ENCODE results near the gene SLC25A34. TPM values are rescaled to one million over a fixed set of nuclear protein-coding genes. Genes with fewer than 3 reads are reported as not detected.

The SLC25A34 gene
- 0.42 and 0.44 TPM in 2 replicates for polyA plus RNA-seq (2013)

DNA sequence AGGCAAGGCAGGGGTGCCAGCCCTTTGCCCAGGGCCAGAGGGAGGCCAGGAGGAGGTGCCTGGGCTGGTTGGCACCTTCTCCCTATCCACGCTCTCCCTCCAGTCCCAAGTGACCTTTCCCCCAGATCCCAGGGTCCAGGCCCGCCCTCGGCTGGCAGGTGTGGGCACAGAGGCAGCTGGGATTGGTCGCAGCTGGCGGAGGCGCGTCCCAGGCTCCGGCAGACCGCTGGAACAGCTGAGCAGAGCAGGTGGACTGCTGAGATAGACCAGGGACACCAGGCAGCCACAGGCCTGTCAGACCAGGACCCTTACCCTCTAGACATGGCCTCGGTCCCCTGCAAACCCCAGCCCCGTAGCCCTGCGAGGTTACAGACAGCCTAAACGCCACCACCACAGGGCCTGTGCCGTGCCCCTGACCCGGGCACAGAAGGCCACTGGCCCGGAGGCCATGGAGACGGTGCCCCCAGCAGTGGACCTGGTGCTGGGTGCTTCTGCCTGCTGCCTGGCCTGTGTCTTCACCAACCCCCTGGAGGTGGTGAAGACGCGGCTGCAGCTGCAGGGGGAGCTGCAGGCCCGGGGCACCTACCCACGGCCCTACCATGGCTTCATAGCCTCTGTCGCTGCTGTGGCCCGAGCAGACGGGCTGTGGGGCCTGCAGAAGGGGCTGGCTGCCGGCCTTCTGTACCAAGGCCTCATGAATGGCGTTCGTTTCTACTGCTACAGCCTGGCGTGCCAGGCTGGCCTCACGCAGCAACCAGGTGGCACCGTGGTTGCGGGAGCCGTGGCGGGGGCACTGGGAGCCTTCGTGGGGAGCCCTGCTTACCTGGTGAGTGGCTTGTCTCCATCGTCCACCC lies at the start of gene SLC25A34:
TSS of gene SLC25A34 (plus strand) at position 221 of the 854 bp plus-strand sequence. CDS start at position 449, 228 bp downstream.
- H3K27ac ChIP-seq (ENCODE audit: low read depth, low read length), result no peak within 1 kb of the TSS
- no peak within 1 kb of the TSS for H3K4me3 ChIP-seq (ENCODE audit: low read depth, low read length)
- peak within 1 kb of the TSS; percentile 23 for H3K18ac ChIP-seq (ENCODE audit: low read length)
- peak within 1 kb of the TSS; percentile 13 for H2BK120ac ChIP-seq (ENCODE audit: insufficient read depth, low read length, poor library complexity)
- no peak within 1 kb of the TSS for H4K8ac ChIP-seq (ENCODE audit: low read depth, low read length)
- no peak within 1 kb of the TSS for H2AFZ ChIP-seq (ENCODE audit: insufficient read depth, low read length, poor library complexity)
- peak within 1 kb of the TSS; percentile 9 for H3K14ac ChIP-seq (ENCODE audit: low read length)
- no CpG with 5 or more reads among the region's 35 CpGs for WGBS (ENCODE audit: extremely low coverage, insufficient coverage, insufficient read length)
- H3K36me3 ChIP-seq (ENCODE audit: control insufficient read depth in 1 of 2, insufficient read depth in 2 of 2, low read length in 2 of 2), result peaks cover 31 to 35% of the 10 kb centered on the region in 2 experiments
- H3K23ac ChIP-seq (ENCODE audit: low read length), result no peak within 1 kb of the TSS
- H2BK12ac ChIP-seq (ENCODE audit: low read length), result peak within 1 kb of the TSS; percentile 16
- H3K9me3 ChIP-seq (ENCODE audit: insufficient read depth, low read depth, low read length), result peaks cover 2% of the 10 kb centered on the region
- H3K4me1 ChIP-seq (ENCODE audit: control insufficient read depth in 1 of 2, insufficient read depth in 2 of 2, low read length in 2 of 2), result peaks cover 20 to 23% of the 10 kb centered on the region in 2 experiments
- H3K27me3 ChIP-seq (ENCODE audit: insufficient read depth, low read length), result no peaks in the 10 kb centered on the region
- peak; percentile 42 to 63 for DNase-seq
- peak within 1 kb of the TSS; percentile 3 for H2BK5ac ChIP-seq (ENCODE audit: low read depth, low read length, poor library complexity)
- peak within 1 kb of the TSS; percentile 11 for H4K91ac ChIP-seq (ENCODE audit: low read depth, low read length)
- H3K4ac ChIP-seq (ENCODE audit: low read depth, low read length), result no peak within 1 kb of the TSS
- H3K4me2 ChIP-seq (ENCODE audit: low read length), result no peak within 1 kb of the TSS
- no peaks in the 10 kb centered on the region for H3K79me2 ChIP-seq (ENCODE audit: control insufficient read depth, insufficient read depth, low read length, poor library complexity)
- no peak within 1 kb of the TSS for H4K12ac ChIP-seq (ENCODE audit: low read depth, low read length)
- no peak within 1 kb of the TSS for H3K9ac ChIP-seq (ENCODE audit: low read length)
- peaks cover 9% of the 10 kb centered on the region for H3K79me1 ChIP-seq (ENCODE audit: low read length)
- peak within 1 kb of the TSS; percentile 32 for H2AK5ac ChIP-seq (ENCODE audit: low read length)

GRCh38 chr1:15687446-15687845 lies 48.6 kb upstream of the SLC25A34 start:
- Histone ChIP-seq H4K91ac (ENCODE audit: low read depth, low read length) (no peak overlapping the region), H4K8ac (ENCODE audit: low read depth, low read length) (no peak overlapping the region)

GRCh38 chr1:15690317-15690716 lies 45.7 kb upstream of the SLC25A34 start:
- Histone ChIP-seq H4K8ac (ENCODE audit: low read depth, low read length) (no peak overlapping the region), H2BK12ac (ENCODE audit: low read length) (no peak overlapping the region), H3K14ac (ENCODE audit: low read length) (no peak overlapping the region), H2BK120ac (ENCODE audit: insufficient read depth, low read length, poor library complexity) (no peak overlapping the region), H3K79me2 (ENCODE audit: control insufficient read depth, insufficient read depth, low read length, poor library complexity) (peaks cover 12% of the 10 kb centered on the region), H2AK5ac (ENCODE audit: low read length) (no peak overlapping the region), H3K27ac (ENCODE audit: low read depth, low read length) (no peak overlapping the region), H3K4ac (ENCODE audit: low read depth, low read length) (no peak overlapping the region), H3K18ac (ENCODE audit: low read length) (no peak overlapping the region), H2AFZ (ENCODE audit: insufficient read depth, low read length, poor library complexity) (no peak overlapping the region), H3K36me3 (ENCODE audit: control insufficient read depth in 1 of 2, insufficient read depth in 2 of 2, low read length in 2 of 2) (peaks cover 2 to 10% of the 10 kb centered on the region in 2 experiments), H3K4me3 (ENCODE audit: low read depth, low read length) (no peak overlapping the region), H3K23ac (ENCODE audit: low read length) (no peak overlapping the region), H4K12ac (ENCODE audit: low read depth, low read length) (no peak overlapping the region), H3K9me3 (ENCODE audit: insufficient read depth, low read depth, low read length) (no peaks in the 10 kb centered on the region), H3K9ac (ENCODE audit: low read length) (no peak overlapping the region), H3K79me1 (ENCODE audit: low read length) (no peaks in the 10 kb centered on the region), H4K91ac (ENCODE audit: low read depth, low read length) (no peak overlapping the region), H3K4me1 (ENCODE audit: control insufficient read depth in 1 of 2, insufficient read depth in 2 of 2, low read length in 2 of 2) (peaks cover 0 to 2% of the 10 kb centered on the region in 2 experiments), H2BK5ac (ENCODE audit: low read depth, low read length, poor library complexity) (no peak overlapping the region), H3K27me3 (ENCODE audit: insufficient read depth, low read length) (no peaks in the 10 kb centered on the region), H3K4me2 (ENCODE audit: low read length) (no peak overlapping the region)
- DNase-seq, result no peak
- WGBS (ENCODE audit: extremely low coverage, insufficient coverage, insufficient read length), result no CpG with 5 or more reads among the region's 6 CpGs

More at GRCh38 chr1:15687446-15687845, 48.6 kb upstream of the SLC25A34 start:
- no CpG with 5 or more reads among the region's 2 CpGs for WGBS (ENCODE audit: extremely low coverage, insufficient coverage, insufficient read length)
- Histone ChIP-seq H3K4me1 (ENCODE audit: control insufficient read depth in 1 of 2, insufficient read depth in 2 of 2, low read length in 2 of 2) (peaks cover 11 to 14% of the 10 kb centered on the region in 2 experiments), H2BK120ac (ENCODE audit: insufficient read depth, low read length, poor library complexity) (no peak overlapping the region), H3K4ac (ENCODE audit: low read depth, low read length) (no peak overlapping the region), H2BK5ac (ENCODE audit: low read depth, low read length, poor library complexity) (no peak overlapping the region), H3K27me3 (ENCODE audit: insufficient read depth, low read length) (no peaks in the 10 kb centered on the region), H3K4me3 (ENCODE audit: low read depth, low read length) (no peak overlapping the region), H3K18ac (ENCODE audit: low read length) (no peak overlapping the region), H3K14ac (ENCODE audit: low read length) (no peak overlapping the region), H3K27ac (ENCODE audit: low read depth, low read length) (no peak overlapping the region), H2BK12ac (ENCODE audit: low read length) (no peak overlapping the region), H2AK5ac (ENCODE audit: low read length) (no peak overlapping the region), H3K4me2 (ENCODE audit: low read length) (no peak overlapping the region), H4K12ac (ENCODE audit: low read depth, low read length) (no peak overlapping the region), H3K9ac (ENCODE audit: low read length) (no peak overlapping the region), H3K79me2 (ENCODE audit: control insufficient read depth, insufficient read depth, low read length, poor library complexity) (peaks cover 16% of the 10 kb centered on the region), H3K9me3 (ENCODE audit: insufficient read depth, low read depth, low read length) (no peaks in the 10 kb centered on the region), H3K23ac (ENCODE audit: low read length) (no peak overlapping the region), H3K79me1 (ENCODE audit: low read length) (peaks cover 15% of the 10 kb centered on the region), H3K36me3 (ENCODE audit: control insufficient read depth in 1 of 2, insufficient read depth in 2 of 2, low read length in 2 of 2) (peaks cover 2 to 4% of the 10 kb centered on the region in 2 experiments), H2AFZ (ENCODE audit: insufficient read depth, low read length, poor library complexity) (no peak overlapping the region)
- no peak for DNase-seq

GRCh38 chr1:15691434-15692032 lies 44.5 kb upstream of the SLC25A34 start:
- H4K91ac ChIP-seq (ENCODE audit: low read depth, low read length), result no peak overlapping the region
- peaks cover 0 to 2% of the 10 kb centered on the region in 2 experiments for H3K4me1 ChIP-seq (ENCODE audit: control insufficient read depth in 1 of 2, insufficient read depth in 2 of 2, low read length in 2 of 2)
- H2AK5ac ChIP-seq (ENCODE audit: low read length), result no peak overlapping the region
- no peak for DNase-seq
- no peak overlapping the region for H3K9ac ChIP-seq (ENCODE audit: low read length)
- H3K4me3 ChIP-seq (ENCODE audit: low read depth, low read length), result no peak overlapping the region
- WGBS (ENCODE audit: extremely low coverage, insufficient coverage, insufficient read length), result no CpG with 5 or more reads among the region's 11 CpGs
- no peak overlapping the region for H2BK12ac ChIP-seq (ENCODE audit: low read length)
- no peak overlapping the region for H3K27ac ChIP-seq (ENCODE audit: low read depth, low read length)
- H4K8ac ChIP-seq (ENCODE audit: low read depth, low read length), result no peak overlapping the region
- H2AFZ ChIP-seq (ENCODE audit: insufficient read depth, low read length, poor library complexity), result no peak overlapping the region
- no peaks in the 10 kb centered on the region for H3K79me1 ChIP-seq (ENCODE audit: low read length)
- no peak overlapping the region for H3K4me2 ChIP-seq (ENCODE audit: low read length)
- H2BK120ac ChIP-seq (ENCODE audit: insufficient read depth, low read length, poor library complexity), result no peak overlapping the region
- peak overlapping the region; percentile 61 for H3K18ac ChIP-seq (ENCODE audit: low read length)
- peak overlapping the region; percentile 78 for H4K12ac ChIP-seq (ENCODE audit: low read depth, low read length)
- H2BK5ac ChIP-seq (ENCODE audit: low read depth, low read length, poor library complexity), result no peak overlapping the region
- peak overlapping the region; percentile 76 for H3K4ac ChIP-seq (ENCODE audit: low read depth, low read length)
- H3K36me3 ChIP-seq (ENCODE audit: control insufficient read depth in 1 of 2, insufficient read depth in 2 of 2, low read length in 2 of 2), result peaks cover 4 to 10% of the 10 kb centered on the region in 2 experiments
- H3K14ac ChIP-seq (ENCODE audit: low read length), result no peak overlapping the region
- H3K9me3 ChIP-seq (ENCODE audit: insufficient read depth, low read depth, low read length), result no peaks in the 10 kb centered on the region
- H3K23ac ChIP-seq (ENCODE audit: low read length), result no peak overlapping the region
- no peaks in the 10 kb centered on the region for H3K27me3 ChIP-seq (ENCODE audit: insufficient read depth, low read length)
- peaks cover 10% of the 10 kb centered on the region for H3K79me2 ChIP-seq (ENCODE audit: control insufficient read depth, insufficient read depth, low read length, poor library complexity)
